ENCODE measurements around the gene PITPNC1.

DNA sequence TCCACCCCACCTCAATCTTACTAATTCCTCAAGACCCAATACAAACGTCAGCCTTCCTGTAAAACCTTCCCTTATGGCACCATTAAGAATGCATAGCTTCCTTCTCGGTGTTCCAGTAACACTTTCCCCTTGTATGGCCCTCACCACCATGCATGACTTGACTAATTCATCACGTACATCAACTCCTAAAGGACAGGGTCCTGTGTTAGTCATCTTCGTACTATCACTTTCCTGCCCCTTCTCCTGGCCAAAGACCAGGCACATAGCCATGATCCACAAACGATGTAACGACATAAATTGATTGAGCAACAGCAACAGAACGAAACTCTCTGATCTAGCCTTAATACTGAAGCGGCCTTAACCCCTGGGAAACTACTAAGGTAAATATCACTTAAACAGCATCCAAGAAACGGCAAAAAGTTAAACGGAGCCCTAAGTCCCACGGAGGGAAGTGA is 11.3 kb upstream of the PITPNC1 start:
- no peak for TF ChIP-seq EP300 (IDR thresholded peaks at IDR 0.05)
- TF ChIP-seq, protein P1, sequence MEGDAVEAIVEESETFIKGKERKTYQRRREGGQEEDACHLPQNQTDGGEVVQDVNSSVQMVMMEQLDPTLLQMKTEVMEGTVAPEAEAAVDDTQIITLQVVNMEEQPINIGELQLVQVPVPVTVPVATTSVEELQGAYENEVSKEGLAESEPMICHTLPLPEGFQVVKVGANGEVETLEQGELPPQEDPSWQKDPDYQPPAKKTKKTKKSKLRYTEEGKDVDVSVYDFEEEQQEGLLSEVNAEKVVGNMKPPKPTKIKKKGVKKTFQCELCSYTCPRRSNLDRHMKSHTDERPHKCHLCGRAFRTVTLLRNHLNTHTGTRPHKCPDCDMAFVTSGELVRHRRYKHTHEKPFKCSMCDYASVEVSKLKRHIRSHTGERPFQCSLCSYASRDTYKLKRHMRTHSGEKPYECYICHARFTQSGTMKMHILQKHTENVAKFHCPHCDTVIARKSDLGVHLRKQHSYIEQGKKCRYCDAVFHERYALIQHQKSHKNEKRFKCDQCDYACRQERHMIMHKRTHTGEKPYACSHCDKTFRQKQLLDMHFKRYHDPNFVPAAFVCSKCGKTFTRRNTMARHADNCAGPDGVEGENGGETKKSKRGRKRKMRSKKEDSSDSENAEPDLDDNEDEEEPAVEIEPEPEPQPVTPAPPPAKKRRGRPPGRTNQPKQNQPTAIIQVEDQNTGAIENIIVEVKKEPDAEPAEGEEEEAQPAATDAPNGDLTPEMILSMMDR (IDR thresholded peaks at IDR 0.05), result no peak
- no peak for TF ChIP-seq POLR2AphosphoS5 (IDR thresholded peaks at IDR 0.05)

Measured in gastroesophageal sphincter (tissue), 3 donors.